ENCODE measurements around the gene FOXD2. TPM values are rescaled to one million over a fixed set of nuclear protein-coding genes. Genes with fewer than 3 reads are reported as not detected.

Gene FOXD2
- polyA plus RNA-seq, 4 donors: 0.19 to 2.1 (median 0.25) TPM

DNA sequence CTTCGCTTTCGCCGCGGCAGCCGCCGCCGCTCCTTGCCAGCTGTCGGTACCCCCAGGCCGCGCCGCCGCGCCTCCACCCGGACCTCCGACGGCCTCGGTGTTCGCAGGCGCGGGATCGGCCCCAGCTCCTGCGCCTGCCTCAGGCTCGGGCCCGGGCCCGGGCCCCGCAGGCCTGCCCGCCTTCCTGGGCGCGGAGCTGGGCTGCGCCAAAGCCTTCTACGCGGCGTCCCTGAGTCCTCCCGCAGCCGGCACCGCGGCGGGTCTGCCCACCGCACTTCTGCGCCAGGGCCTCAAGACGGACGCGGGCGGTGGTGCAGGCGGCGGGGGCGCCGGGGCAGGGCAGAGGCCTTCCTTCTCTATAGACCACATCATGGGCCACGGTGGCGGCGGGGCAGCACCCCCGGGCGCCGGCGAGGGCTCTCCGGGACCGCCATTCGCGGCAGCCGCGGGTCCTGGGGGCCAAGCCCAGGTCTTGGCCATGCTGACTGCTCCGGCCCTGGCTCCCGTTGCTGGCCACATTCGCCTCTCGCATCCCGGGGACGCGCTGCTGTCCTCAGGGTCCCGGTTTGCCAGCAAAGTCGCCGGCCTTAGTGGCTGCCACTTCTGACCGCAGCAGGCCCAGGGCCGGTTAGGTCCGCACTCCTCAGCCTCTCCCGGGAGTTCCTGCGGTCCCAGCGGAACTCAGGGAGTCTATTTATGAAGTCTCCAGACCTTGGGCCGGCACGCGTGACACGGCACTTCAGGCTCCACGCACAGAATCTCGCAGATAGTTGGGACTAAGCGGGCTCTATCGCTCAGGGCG is 1.4 kb downstream of the FOXD2 start:
- peaks cover 0 to 84% (median 48%) of the 10 kb centered on the region in 3 donors for H3K27me3 ChIP-seq (ENCODE audit: control insufficient read depth in 3 of 3, insufficient read depth in 3 of 3, low read length in 3 of 3)
- WGBS, 3 donors: 22 to 57% (median 52%) methylated on average over 54 to 86 of the region's 86 CpGs

DNA sequence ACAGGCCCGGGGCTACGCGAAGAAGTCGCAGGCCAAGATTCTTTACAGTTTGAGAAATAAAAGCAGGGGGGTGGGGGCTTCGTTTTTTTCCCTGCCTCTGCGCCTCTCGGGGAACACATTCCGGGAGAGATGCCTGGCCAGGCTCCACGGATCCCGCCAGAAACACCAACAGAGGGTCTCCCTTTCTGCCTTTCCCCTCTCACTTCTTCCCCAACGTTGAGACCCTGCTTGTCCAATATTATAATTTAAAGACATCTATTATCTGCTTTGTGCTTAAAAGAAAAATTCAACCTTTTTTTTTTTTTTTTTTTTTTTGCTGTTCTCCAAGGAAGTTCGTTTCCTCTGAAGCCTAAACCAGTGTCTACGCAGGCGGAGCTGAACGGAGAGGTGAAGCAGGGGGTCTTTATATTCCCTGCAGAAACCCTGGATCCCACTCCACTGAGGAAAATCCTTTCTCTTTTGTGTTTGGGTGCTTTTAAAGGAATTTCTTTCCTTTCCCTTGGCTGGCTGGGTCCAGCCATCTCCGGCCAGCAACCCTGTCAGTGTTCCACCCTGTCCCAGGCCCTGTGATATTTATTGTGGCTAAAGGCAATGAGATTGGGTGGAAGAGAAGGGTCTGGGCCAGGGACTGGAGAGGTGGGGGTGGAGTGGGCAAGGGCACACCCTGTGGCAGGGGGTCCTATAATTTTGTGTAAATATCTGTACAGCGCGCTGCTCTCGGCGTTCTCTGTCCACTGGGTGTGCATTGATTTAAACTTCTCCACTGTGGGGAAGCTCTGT is 2.2 kb downstream of the FOXD2 start:
- Histone ChIP-seq H3K9me3 (ENCODE audit: control insufficient read depth in 2 of 2, insufficient read depth in 1 of 2, low read depth in 1 of 2, low read length in 1 of 2) (peaks cover 0 to under 1% of the 10 kb centered on the region in 2 donors), H3K4me1 (ENCODE audit: control insufficient read depth in 3 of 3, insufficient read depth in 2 of 3, low read depth in 1 of 3, low read length in 2 of 3) (peaks cover 0 to 17% (median 0%) of the 10 kb centered on the region in 3 donors), H3K4me3 (ENCODE audit: low read depth in 1 of 3, low read length in 3 of 3) (peak overlapping the region in 2 of 3 donors; percentile 24 to 68), H3K27ac (ENCODE audit: low read depth in 1 of 3, low read length in 2 of 3) (no peak overlapping the region), H3K27me3 (ENCODE audit: control insufficient read depth in 3 of 3, insufficient read depth in 3 of 3, low read length in 3 of 3) (peaks cover 0 to 84% (median 48%) of the 10 kb centered on the region in 3 donors), H3K36me3 (ENCODE audit: control insufficient read depth in 3 of 3, insufficient read depth in 2 of 3, low read depth in 1 of 3, low read length in 3 of 3) (peaks cover 0 to 3% (median 0%) of the 10 kb centered on the region in 3 donors)
- DNase-seq (no peak), FAIRE-seq (no peak)
- WGBS, 3 donors: 74 to 92% (median 84%) methylated on average over 20 of the region's 20 CpGs

More for the DNA sequence above, 1.4 kb downstream of the FOXD2 start:
- FAIRE-seq (no peak), DNase-seq (no peak)
- peaks cover 0 to 11% (median 0%) of the 10 kb centered on the region in 3 donors for H3K4me1 ChIP-seq (ENCODE audit: control insufficient read depth in 3 of 3, insufficient read depth in 2 of 3, low read depth in 1 of 3, low read length in 2 of 3)
- no peak overlapping the region for H3K27ac ChIP-seq (ENCODE audit: low read depth in 1 of 3, low read length in 2 of 3)
- peaks cover 0 to 6% (median 0%) of the 10 kb centered on the region in 3 donors for H3K36me3 ChIP-seq (ENCODE audit: control insufficient read depth in 3 of 3, insufficient read depth in 2 of 3, low read depth in 1 of 3, low read length in 3 of 3)
- H3K9me3 ChIP-seq (ENCODE audit: control insufficient read depth in 2 of 2, insufficient read depth in 1 of 2, low read depth in 1 of 2, low read length in 1 of 2): no peaks in the 10 kb centered on the region
- H3K4me3 ChIP-seq (ENCODE audit: low read depth in 1 of 3, low read length in 3 of 3): peak overlapping the region; percentile 24 to 68 (median 68)

DNA sequence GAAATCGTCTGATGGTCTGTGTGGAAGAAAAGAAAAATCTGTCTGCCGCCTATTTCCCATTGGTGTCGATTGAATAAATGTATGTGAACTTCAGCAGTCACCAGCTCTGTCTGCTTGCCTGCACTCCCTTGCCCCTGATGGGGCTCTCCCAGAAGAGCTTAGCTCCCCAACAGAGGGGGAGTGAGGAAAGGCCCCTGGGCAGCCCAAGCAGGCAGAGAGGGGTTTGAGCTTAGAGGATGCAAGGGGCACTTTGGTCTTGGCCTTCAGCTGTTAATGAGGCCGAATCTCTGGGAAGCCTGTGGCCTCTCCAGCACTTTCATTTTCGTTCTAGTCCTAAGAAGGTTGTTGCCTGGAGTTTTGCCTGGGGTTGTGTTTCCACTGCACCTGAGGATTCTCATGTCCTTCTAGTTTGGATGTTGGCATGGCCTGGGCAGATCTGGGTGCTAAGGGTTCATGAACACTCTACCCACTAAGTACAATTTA is 2.8 kb downstream of the FOXD2 start:
- FAIRE-seq: no peak
- H3K4me1 ChIP-seq (ENCODE audit: control insufficient read depth in 3 of 3, insufficient read depth in 2 of 3, low read depth in 1 of 3, low read length in 2 of 3): peaks cover 0 to 20% (median 0%) of the 10 kb centered on the region in 3 donors
- peak in 1 of 2 donors; percentile 58 for DNase-seq
- peaks cover 0 to 6% of the 10 kb centered on the region in 2 donors for H3K9me3 ChIP-seq (ENCODE audit: control insufficient read depth in 2 of 2, insufficient read depth in 1 of 2, low read depth in 1 of 2, low read length in 1 of 2)
- WGBS, 3 donors: 20 to 43% (median 34%) methylated on average over 5 of the region's 5 CpGs
- H3K27ac ChIP-seq (ENCODE audit: low read depth in 1 of 3, low read length in 2 of 3): no peak overlapping the region
- H3K27me3 ChIP-seq (ENCODE audit: control insufficient read depth in 3 of 3, insufficient read depth in 3 of 3, low read length in 3 of 3): peaks cover 0 to 85% (median 53%) of the 10 kb centered on the region in 3 donors
- H3K4me3 ChIP-seq (ENCODE audit: low read depth in 1 of 3, low read length in 3 of 3): peak overlapping the region in 1 of 3 donors; percentile 24
- H3K36me3 ChIP-seq (ENCODE audit: control insufficient read depth in 3 of 3, insufficient read depth in 2 of 3, low read depth in 1 of 3, low read length in 3 of 3): no peaks in the 10 kb centered on the region

DNA sequence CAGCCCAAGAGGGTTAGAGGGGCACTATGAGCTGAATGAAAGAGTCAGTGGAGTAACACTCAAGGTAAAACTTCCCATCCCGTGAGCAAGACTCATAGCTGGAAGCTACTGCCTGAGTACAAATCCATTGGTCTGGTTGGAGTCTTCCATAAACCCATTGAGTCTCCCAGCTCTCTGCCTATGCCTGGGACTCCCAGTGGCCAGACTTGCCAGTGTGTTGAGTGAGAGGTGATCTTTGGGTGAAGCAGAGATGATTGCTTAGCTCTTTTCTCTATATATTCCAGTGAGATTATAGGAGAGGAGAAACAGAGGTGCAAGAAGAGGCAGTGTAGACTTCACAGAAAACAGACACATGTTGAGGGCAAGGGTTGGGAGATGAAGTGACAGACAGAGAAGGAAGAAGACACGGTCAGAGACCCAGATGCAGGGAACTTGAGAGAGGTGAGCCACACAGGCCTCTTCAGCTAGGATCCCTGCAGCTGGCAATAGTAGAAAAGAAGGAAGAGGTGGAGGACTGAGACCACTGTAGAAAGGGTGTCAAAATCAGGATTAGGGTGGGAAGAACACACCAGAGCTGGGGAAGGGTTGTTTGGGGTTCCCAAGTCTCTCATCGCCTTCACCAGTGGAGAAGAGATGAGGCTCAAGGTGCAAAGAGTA is 3.7 kb downstream of the FOXD2 start:
- H3K27me3 ChIP-seq (ENCODE audit: control insufficient read depth in 3 of 3, insufficient read depth in 3 of 3, low read length in 3 of 3): peaks cover 0 to 85% (median 62%) of the 10 kb centered on the region in 3 donors
- no peaks in the 10 kb centered on the region for H3K36me3 ChIP-seq (ENCODE audit: control insufficient read depth in 3 of 3, insufficient read depth in 2 of 3, low read depth in 1 of 3, low read length in 3 of 3)
- DNase-seq (no peak), FAIRE-seq (no peak)
- H3K4me3 ChIP-seq (ENCODE audit: low read depth in 1 of 3, low read length in 3 of 3): no peak overlapping the region
- H3K27ac ChIP-seq (ENCODE audit: low read depth in 1 of 3, low read length in 2 of 3): no peak overlapping the region
- H3K4me1 ChIP-seq (ENCODE audit: control insufficient read depth in 3 of 3, insufficient read depth in 2 of 3, low read depth in 1 of 3, low read length in 2 of 3): peaks cover 0 to 14% (median 0%) of the 10 kb centered on the region in 3 donors
- 95 to 97% (median 96%) methylated on average over 3 of the region's 3 CpGs for WGBS, 3 donors
- H3K9me3 ChIP-seq (ENCODE audit: control insufficient read depth in 2 of 2, insufficient read depth in 1 of 2, low read depth in 1 of 2, low read length in 1 of 2): peaks cover 0 to 6% of the 10 kb centered on the region in 2 donors

DNA sequence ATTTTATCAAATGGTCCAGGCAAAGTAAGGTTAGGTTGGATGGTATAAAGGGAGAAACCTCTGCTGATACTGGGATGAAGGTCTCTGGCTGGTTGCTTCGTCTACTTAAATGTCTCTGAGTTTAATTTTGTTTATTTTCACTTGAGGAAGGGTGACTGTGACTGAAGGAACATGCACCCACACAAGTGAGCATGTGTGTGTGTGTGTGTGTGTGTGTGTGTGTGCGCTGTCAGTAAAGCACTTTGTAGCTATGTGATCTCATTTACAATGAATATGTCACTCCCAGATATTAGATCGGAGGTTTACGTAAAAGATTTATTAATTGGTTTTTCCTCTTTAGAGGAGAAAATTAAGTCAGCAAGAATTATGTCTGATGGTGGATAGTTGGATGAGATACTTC is 4.4 kb downstream of the FOXD2 start:
- DNase-seq (no peak), FAIRE-seq (no peak)
- Histone ChIP-seq H3K27me3 (ENCODE audit: control insufficient read depth in 3 of 3, insufficient read depth in 3 of 3, low read length in 3 of 3) (peaks cover 0 to 88% (median 68%) of the 10 kb centered on the region in 3 donors), H3K4me1 (ENCODE audit: control insufficient read depth in 3 of 3, insufficient read depth in 2 of 3, low read depth in 1 of 3, low read length in 2 of 3) (peaks cover 0 to 14% (median 0%) of the 10 kb centered on the region in 3 donors), H3K4me3 (ENCODE audit: low read depth in 1 of 3, low read length in 3 of 3) (no peak overlapping the region), H3K27ac (ENCODE audit: low read depth in 1 of 3, low read length in 2 of 3) (no peak overlapping the region), H3K9me3 (ENCODE audit: control insufficient read depth in 2 of 2, insufficient read depth in 1 of 2, low read depth in 1 of 2, low read length in 1 of 2) (peaks cover 0 to 6% of the 10 kb centered on the region in 2 donors), H3K36me3 (ENCODE audit: control insufficient read depth in 3 of 3, insufficient read depth in 2 of 3, low read depth in 1 of 3, low read length in 3 of 3) (no peaks in the 10 kb centered on the region)
- WGBS, 3 donors: 86 to 91% (median 90%) methylated on average over 4 of the region's 4 CpGs

DNA sequence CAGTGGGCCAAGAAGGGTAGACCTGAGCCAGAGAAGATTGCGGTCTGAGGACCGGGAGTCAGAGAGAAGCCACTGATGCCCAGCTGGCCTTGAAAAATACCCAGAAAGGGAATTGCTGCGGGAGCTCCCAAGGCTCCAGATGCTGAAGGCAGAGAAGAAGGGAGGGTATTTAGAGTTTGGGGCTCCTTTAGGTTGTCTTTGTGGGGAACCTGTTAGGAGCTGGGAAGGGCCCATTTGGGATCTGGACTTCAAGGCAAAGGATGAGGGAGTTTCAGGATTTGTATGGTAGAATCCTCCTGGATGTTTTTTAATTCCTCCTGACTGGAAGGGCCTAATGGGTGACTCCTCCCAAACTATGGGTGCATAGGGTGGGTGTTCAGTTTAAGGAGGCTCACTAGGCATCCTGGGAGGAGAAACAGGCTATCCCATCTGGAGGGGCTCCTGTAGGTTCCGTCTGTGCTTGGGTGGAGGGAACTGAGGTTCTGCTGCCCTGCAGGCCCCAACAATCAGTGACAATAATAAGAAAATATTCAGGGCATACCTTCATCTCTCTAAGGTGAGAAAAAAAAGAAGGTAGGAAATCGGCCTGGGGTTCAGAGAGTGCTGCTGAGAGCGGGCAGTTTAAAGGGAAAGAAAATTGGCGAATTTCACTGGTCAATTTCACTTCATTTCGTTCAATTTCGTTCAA is 5.1 kb downstream of the FOXD2 start:
- DNase-seq: no peak
- H3K4me3 ChIP-seq (ENCODE audit: low read depth in 1 of 3, low read length in 3 of 3): no peak overlapping the region
- H3K27me3 ChIP-seq (ENCODE audit: control insufficient read depth in 3 of 3, insufficient read depth in 3 of 3, low read length in 3 of 3): peaks cover 0 to 93% (median 72%) of the 10 kb centered on the region in 3 donors
- FAIRE-seq: no peak
- H3K36me3 ChIP-seq (ENCODE audit: control insufficient read depth in 3 of 3, insufficient read depth in 2 of 3, low read depth in 1 of 3, low read length in 3 of 3): no peaks in the 10 kb centered on the region
- H3K9me3 ChIP-seq (ENCODE audit: control insufficient read depth in 2 of 2, insufficient read depth in 1 of 2, low read depth in 1 of 2, low read length in 1 of 2): peaks cover 0 to 6% of the 10 kb centered on the region in 2 donors
- no peak overlapping the region for H3K27ac ChIP-seq (ENCODE audit: low read depth in 1 of 3, low read length in 2 of 3)
- 41 to 71% (median 54%) methylated on average over 9 of the region's 9 CpGs for WGBS, 3 donors
- peaks cover 0 to 14% (median 0%) of the 10 kb centered on the region in 3 donors for H3K4me1 ChIP-seq (ENCODE audit: control insufficient read depth in 3 of 3, insufficient read depth in 2 of 3, low read depth in 1 of 3, low read length in 2 of 3)

DNA sequence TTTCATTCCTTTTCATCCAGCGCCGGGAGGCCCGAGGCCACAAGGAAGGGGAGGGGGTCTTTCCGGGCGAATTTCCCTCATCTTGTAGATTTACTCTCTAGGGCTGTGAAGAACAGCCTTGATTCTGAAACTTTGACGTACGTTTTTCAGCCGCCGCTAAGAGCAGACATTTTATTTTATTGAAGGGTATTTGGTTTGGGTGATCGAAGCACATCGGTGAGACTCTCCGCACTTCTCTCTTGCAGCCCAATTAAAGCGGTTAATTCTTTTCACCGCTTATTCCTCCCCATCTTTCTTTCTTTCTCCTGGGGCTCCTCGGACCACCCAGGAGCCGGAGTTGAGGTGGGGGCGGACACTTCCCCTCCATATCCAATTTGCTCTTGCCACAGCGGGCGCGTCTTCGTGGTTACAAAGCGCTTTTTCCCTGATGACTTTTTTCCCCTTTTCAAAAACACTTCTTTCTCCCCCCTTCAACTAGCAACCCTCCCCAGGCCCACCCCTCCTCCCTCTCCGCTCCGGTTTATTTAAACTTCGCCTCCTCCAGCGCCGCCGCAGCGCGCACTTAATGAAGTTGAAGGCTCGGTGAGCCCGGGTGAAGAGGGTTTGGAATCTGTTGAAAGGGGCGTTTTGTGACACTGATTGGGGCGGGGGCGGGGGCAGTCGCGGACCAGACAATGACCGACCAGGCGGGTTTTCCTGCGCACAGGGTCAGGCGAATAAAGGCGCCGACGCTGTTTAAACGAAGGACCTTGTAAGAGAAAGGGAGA is 5.9 kb downstream of the FOXD2 start:
- peaks cover 0 to 96% (median 79%) of the 10 kb centered on the region in 3 donors for H3K27me3 ChIP-seq (ENCODE audit: control insufficient read depth in 3 of 3, insufficient read depth in 3 of 3, low read length in 3 of 3)
- no peak overlapping the region for H3K27ac ChIP-seq (ENCODE audit: low read depth in 1 of 3, low read length in 2 of 3)
- no peak for FAIRE-seq
- 10 to 23% (median 18%) methylated on average over 45 of the region's 45 CpGs for WGBS, 3 donors
- H3K4me1 ChIP-seq (ENCODE audit: control insufficient read depth in 3 of 3, insufficient read depth in 2 of 3, low read depth in 1 of 3, low read length in 2 of 3): peaks cover 0 to 14% (median 0%) of the 10 kb centered on the region in 3 donors
- no peaks in the 10 kb centered on the region for H3K36me3 ChIP-seq (ENCODE audit: control insufficient read depth in 3 of 3, insufficient read depth in 2 of 3, low read depth in 1 of 3, low read length in 3 of 3)
- H3K9me3 ChIP-seq (ENCODE audit: control insufficient read depth in 2 of 2, insufficient read depth in 1 of 2, low read depth in 1 of 2, low read length in 1 of 2): peaks cover 0 to 6% of the 10 kb centered on the region in 2 donors
- peak in 1 of 2 donors; percentile 28 for DNase-seq
- peak overlapping the region in 1 of 3 donors; percentile 0 for H3K4me3 ChIP-seq (ENCODE audit: low read depth in 1 of 3, low read length in 3 of 3)
